Measurements from ENCODE around the gene GDPD5. TPM values are rescaled to one million over a fixed set of nuclear protein-coding genes. Genes with fewer than 3 reads are reported as not detected.

The GDPD5 gene
- polyA plus RNA-seq, 3 donors: 12.1 to 19.1 (median 13.6) TPM

DNA sequence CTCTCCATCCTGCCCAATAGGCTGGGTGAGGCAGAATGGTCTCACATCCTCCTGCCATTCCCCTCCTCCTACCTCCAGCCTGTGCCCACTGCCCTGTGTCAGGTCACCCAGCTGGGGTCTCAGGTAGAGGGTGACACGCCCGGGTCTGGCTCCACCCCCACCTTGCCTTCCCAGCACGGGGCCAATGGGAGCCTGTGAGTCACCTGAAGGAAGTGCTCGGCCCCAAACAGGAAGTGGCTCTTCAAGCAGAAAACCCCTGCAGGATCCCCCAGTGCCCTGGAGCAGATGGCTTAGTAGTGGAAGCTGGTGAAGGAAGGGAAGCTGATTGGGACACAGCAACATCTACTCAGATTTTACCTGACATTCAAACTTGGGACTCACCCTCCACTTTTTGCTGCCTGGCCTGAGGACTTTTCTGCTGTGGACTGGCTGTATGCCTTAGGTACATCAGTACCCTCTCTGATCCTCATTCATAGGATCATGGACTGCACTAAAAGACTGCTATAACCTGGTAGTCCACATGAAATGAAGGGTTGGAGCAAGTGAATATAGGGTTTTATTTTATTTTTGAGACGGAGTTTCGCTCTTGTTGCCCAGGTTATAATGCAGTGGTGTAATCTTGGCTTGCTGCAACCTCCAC is 33.4 kb downstream of the GDPD5 start:
- DNase-seq: no peak

DNA sequence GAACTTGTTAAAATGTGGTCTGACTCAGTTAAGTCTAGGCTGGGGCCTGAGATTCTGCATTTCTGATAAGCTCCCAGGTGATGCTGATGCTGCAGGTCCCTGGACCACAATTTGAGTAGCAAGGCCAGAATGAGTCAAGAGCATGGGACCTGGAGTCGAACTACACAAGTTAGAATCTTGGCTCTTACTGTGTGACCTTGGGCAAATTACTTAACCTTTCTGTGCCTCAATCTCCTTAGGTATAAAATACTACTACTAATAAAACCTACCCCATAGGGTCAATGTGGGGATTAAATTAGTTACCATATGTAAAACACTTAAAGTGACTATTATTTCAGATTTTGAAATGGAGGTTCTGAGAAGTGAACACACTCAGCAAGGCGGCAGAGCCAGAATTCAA is 34.3 kb downstream of the GDPD5 start:
- DNase-seq: no peak

DNA sequence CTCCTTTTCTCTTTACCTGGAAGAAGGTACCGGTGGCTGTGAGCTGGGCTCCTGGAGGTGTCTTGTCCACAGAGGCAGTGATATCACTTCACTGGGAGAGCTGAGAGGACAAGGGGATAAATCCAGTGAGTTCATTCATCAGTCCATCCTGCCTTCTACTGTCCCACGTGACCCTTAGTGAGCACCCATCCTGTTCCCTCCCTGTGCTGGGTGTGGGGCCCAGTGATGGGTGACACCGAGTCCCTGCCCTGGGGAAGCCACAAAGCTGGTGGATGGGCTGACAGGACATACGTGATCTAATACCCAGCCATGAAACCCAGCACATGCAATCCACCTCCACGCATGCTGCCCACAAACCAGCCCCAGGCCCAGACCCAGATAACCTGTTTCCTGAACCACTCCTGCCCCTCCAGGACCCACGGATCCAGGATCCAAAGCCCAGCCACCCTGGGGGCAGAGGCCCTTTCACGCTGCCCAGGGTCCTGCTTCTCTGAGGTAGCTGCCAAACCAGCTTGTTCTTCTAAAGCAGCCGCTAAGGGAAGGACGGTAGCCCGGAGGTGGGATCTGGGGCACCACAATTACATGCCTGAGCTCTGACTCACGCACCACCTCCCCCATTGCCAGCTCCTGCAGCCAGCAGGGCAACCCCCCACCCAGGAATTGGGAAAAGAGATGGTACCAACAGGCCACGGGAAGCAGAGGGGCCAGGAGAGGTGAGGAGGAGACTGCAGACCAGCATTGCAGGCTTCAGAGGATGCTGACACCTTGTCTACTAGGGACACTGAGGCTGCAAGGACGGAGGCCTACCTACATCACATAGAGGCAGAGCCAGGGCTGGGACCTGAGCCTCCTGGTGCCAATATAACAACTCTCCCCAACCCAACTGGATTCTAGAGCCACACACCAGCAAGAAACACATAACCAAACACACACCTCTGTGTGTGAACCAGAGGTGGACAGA is 35.2 kb downstream of the GDPD5 start:
- no peak for DNase-seq

DNA sequence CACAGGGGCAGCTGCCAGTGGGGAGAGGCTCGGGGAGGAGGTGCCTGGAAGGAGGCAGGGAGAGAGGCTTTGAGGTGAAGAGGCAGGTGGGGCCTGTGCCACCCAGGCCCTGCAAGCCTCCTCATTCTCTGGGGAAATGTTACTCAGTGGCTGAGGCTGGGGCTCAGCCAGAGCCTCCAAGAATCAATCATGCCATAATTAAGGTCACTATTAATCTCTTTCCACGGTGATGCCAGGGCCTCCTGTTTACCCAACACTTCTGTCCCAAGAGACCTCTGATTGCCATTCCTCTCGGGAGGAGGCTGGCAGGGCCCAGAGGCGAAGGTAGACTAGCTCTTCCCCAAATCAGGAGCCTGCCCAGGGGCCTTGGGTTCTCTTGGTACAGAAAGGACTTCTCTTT is 38.4 kb downstream of the GDPD5 start:
- no peak for DNase-seq

DNA sequence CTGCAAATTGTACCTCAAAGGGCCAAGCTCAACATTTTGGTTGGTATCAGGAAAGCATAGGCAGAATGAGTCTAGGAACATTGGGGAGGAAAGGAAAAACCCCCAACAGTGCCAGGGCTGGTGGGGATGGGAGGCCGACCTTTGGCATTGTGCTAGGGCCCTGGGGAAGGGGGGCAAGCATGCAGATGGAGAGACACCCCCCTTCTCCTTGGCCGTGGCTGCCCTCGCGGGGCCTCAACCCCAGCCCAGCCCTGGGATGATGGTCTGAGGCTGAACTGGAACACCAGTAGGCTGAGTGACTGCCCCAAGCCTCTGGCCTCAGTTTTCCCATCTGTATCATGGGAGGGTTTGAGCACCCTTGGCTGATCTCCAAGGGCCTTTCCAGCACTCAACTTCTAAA is 40.0 kb downstream of the GDPD5 start:
- no peak for DNase-seq

DNA sequence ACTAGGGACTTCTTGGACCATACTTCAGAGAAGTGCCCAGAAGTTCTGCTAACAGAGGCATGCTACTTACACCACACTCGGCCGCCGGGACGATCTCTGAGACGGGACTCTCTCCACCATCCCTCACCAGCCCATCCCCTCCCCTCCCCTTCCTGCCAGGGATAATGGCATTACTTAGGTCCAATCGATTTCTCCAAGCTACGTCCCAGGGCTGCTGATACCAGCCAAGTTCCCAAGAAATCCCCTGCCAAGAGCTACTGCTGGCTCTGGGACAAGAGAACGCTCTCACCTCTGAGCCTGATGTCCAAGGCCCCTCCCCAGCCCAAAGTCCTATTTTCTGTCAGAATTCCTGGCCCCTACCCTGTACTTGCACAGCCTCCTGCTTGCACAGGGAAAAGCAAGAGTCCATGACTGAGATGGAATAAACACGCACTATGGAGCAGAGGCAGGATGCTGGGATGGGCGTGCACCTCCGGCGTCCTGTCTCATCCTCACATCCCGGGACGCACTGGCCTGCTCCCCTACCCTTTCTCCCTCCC is 42.7 kb downstream of the GDPD5 start:
- no peak for DNase-seq

DNA sequence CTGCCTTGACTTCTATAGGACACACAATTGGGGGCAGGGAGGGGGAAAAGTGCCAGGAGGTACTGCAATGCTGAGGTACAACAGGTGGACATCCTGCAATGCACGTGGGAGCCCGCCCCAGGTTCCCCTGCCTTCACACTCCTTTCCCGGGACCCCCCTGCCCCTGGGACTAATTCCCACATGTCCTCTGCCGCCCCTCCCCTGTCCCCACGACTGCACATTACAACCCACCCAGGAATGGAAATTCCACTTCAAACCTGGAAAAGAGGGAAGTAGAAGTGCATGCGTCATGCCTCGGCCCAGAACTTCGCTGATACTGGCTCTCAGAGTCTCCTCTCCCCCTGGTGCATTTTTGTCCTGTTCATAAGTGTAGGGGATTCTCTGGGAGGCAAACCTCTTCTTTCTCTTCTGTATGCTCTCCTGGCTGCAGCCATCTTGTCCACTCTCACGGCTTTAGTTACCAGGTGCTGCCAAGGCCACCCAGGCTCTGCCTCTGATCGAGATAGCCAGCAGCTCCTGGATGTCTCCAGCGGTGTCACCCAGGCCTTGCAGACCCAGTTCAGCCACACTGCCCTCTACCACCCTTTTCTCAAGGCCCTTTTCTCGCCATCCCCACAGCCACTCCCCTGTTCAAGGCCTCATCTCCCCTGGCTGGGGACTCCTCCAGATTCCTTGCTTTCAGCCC is 43.7 kb downstream of the GDPD5 start:
- DNase-seq: no peak

DNA sequence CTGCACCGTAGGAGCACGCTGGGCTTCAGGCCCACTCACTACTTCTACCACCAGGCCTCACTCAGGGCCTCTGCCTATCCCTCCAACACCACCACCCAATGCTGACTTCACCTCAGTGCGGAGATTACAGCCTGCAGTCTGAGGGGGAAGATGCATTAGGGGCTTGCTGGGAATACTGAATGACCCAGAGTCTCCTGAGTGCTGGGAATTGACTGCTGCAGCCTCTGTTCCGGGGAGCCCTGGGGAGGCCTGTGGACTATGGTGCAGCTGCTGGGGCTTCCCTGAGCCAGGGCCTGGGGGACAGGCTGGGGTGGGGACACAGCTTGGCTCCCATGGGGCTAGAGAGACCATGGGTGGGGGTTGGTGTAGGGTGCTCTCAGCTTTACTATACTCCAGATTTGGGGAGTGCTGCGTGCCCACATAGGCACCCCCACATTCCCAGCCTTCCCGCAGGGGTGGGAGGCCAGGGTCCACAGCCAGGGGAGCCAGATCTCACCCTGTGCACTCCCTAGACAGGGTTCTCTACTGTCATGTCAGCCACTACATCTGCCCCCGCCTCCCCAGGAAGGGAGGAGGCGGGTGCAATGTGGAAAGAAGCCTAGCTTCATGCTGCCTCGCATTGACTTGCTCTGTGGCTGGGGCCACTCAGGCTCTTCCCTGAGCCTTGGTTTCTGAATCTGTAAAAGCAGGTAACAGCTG is 44.4 kb downstream of the GDPD5 start:
- DNase-seq: no peak

DNA sequence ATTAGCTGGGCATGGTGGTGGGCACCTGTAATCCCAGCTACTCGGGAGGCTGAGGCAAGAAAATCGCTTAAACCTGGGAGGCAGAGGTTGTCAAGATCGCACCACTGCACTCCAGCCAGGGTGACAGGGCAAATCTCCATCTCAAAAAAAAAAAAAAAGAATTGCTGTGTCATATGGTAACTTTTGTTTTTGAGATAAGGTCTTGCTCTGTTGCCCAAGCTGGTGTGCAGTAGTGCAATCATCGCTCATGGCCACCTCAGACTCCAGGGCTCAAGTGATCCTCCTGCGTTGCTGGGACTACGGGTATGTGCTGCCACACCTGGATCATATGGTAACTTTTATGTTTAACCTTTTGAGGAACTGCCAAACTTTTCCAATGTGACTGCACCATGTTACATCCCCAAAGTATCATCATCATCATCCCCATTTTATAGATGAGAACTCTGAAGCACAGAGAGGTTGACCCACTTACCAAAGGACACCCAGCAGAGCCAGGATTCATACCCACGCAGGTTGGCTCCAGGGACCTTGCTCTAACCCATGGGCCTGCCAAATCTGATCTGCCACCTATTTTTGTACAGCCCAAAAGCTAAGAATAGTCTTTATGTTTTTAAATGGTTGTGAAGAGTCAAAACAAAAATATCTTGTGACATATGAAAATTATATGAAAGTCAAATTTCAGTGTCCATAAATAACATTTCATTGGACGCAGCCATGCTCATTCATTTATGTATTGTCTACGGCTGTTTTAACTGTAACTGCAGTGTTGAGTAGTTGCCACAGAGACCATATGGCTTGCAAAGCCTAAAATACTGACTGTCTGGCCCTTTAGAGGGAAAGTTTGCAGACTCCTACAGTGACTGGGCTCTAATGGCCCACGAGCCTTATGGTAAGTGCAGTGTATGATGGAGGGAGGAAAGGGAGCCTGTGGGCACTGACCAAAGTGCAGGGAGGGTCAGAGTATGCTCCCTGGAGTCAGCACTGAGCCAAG is 45.3 kb downstream of the GDPD5 start:
- no peak for DNase-seq

DNA sequence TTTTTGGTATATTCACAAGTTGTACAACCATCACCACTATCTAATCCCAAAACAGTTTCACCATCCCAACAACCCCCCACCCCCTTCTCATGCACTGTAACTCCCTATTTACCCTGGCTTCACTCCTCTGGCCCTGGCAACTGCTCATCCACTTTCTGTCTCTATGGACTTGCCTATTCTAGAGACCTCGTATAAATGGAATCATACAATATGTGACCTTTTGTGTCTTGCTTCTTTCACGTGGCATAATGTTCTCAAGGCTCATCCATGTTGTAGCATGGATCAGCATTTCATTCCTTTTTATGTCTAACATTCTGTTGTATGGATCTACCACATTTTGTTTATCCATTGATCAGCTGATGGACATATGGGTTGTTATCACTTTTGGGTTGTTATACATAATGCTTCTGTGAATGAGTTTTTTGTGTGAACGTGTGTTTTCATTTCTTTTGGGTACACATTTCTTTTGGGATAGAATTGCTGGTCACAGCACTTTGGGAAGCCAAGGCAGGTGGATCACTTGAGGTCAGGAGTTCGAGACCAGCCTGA is 46.1 kb downstream of the GDPD5 start:
- DNase-seq: no peak

DNA sequence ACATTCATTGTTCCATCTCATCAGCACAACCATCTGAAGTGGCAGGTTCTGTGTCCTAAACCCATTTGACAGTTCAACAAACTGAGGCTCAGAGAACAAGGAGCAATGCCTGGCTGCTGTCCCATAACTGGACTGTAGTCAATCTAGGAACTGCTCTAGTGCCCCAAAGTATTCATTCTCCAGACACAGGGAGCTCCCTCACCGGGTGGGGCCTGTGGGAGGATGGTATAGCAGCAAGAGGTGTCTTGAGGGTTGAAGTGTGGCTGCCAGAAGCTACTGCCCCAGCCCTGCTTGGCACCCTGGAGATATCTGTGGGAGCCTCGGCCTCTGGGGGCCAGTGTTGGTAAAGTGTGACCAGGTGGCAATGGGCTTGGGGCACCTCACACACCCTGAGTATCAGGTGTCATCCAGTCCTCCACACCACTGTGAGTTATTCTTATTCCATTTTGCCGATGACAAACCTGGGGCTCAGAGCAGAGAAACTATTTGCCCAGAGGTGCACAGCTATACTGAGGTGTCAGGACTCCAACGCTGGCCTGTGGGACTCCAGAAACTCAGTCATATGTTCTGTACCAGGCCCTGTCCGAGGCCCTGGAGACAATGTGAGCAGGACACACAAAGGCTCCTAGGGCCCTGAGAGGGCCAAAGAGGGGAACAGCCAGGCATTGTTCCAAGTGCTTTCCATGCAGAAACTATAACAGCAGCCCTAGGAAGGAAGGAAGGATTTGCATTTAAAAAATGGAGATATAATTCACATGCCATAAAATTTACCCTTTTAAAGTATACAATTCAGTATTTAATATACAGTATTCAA is 46.8 kb downstream of the GDPD5 start:
- DNase-seq: no peak

DNA sequence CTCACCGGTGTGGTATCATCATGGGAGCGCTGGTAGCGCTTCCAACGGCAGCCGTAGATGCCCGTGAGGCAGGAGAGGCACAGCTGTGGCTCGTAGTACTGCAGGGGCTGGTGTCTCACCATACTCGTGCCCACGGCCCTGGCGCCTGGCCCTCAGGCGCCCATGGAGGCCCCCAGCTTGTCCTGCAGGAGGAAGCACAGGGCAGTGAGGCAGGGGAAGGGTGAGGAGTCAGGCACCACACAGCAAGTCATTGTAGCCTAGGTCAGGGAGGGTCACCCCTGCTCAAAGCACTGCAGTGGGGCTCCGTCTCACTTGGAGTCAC is 48.2 kb downstream of the GDPD5 start:
- DNase-seq: no peak

DNA sequence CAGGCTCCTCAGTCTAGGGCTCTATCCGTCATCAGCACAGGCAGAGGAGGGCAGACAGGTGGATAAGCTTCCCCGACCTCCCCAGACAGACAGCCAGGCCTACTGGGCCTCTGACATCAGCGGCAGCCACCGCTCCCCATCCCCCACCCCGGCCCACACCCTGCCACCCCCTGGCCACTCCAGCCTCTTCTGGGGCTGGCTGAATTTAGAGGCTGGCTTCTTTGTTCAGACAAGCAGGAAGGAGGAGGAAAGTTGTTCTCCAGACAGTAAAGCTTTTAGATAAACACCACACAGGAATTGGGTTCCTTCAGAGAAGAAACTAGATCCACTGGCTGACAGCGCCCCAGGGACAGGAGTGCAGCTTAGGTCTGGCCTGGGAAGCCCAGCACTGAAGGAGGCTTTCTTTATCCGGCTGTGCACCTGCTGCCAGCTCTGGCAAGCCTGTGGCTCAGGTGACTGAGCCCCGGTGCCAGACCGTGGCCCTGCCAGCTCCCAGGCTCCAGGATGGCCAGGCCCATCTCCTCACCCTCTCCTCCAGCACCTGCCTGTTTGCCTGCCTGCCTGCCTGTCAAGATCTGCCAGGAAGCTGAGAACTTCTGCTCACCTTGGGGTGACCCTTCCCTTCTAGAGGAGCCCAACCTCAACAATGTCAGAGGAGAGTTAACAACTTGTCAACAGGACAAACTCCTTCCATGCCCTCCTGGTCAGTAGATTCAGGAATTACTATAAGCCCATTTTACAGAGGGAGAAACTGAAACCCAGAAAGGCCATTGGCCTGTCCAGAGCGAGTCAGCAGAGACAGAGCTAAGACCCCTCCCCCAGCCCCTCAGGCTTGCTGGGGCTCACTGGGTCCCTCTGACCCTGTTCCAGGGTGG is 48.8 kb downstream of the GDPD5 start:
- no peak for DNase-seq

DNA sequence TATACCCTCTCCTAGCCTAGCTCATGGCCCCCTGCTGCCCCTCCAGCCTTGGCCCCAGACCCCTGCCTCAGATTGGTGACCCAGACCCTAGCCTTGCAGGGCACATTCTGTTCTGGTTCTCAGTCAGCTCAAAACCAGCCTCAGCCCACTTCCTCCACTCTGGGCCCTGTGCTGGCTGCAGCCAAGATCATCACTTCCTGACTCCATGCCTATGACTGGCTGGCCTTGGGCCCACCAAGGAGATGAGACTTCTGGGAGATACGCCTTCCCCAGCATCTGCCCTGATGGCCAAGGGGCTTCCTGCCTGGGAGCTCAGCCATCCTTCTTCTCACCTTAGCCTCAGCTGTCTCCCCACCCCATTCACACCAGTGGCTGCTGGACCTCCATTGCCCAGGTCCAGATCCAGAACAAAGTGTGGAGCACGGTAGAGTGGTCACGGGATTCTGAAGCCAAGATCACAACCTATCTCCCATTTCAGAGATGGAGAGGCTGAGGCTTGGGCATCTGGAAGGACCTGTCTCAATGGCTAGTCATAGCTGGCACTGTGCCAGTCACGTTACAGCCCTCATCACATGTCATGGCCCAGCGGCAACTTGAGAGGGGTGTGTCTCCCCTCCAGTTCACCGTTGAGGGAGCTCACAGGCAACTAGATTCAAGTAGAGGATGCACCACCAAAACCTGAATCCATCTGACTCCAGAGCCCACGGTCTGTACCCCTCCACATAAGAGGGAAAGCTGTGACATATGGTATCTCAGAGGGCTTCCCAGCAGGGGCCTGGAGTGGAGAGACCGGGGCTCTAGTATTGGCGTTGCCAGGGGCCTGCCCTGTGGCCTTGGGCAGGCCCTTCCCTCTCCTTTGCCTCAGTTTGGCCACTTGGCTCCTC is 49.7 kb downstream of the GDPD5 start:
- DNase-seq: no peak

DNA sequence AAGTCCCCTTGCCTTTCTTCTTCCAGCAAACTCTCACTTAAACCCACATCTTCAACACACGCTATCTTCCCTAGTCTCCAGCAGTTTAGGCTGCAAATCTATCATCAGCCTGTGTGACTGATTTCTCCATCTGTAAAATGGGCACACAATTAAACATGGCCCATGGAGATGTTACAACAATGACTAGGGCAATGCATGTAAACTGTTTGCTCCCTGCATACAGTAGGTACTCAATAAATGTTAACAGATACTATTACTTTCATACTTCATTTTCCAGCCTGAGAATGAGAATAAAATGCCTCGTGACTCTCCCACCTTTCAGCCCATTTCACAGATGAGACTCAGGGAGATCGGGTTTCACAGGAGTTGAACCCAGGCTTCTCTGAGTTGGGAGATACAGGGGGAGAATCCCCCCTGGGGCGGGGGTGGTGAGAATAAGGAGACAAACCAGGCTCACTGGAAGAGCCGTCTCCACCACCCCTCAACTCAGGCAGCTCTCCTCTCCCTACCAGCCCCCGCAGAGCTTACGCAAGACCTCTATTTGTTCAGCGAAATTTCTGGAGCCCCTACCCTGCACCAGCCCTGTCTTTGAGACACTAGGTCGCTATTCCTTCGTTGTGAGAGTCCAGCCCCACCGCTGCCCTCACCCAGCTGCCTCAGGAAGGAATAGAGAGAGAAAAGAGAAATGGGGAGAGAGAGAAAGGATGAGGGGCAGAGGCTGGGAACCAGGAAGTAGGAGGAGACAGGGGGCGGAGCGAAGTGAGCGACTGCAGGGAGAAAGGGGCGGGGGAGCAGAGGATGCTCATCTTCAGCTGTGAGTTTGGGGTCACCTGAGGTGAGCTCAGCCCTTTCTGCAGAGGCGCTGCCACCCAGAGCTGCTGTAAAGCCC is 50.6 kb downstream of the GDPD5 start:
- no peak for DNase-seq

DNA sequence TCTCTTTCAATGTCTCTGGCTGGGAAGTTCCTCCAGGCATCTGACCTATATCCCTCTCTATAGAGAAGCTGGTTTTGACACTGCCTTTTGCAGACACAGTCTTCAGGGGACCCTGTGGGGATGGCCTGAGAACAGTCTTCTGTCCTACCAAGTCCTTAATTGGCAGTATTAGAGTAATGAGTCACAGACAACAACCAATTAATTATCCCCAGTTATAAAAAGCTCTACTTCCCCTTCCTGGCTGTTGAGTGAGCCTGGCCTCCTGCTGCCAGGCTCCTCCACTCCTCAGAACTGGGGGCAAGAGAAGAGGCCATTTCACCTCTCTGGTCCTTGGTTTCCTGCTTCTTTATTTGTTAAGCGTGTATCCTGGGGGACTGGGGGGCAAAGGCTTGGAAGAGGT is 51.5 kb downstream of the GDPD5 start:
- no peak for DNase-seq

Data from renal pelvis (tissue), 4 donors.